ACHN (cell line): ENCODE results near the gene HMCN2.

Experiments
- DNase-seq: peaks from one replicate; pipeline ENCODE4 v3.0.0-alpha.2; 2015
- in situ Hi-C: cut with HindIII; loops from 2 replicates; pipeline ENCODE4 v1.10.0; 2017; ENCODE audit warnings: low sequenced_read_pairs, low pct_ligation_motif_present, low pct_unique_long_range_greater_than_20kb

HMCN2 gene

GRCh38 chr9:130459151-130459550, 193.6 kb downstream of the HMCN2 start:
- no peak for DNase-seq
- in situ Hi-C loops: no loop called here

- no peak for DNase-seq
- in situ Hi-C loops: no loop called here
Measured at GRCh38 chr9:130459941-130460669, 194.5 kb downstream of the HMCN2 start.

- peak; percentile 33 for DNase-seq
- in situ Hi-C loops: no loop called here
Measured at GRCh38 chr9:130461218-130461630, 195.7 kb downstream of the HMCN2 start.

- no peak for DNase-seq
- in situ Hi-C loops: no loop called here
Measured at GRCh38 chr9:130461731-130462130, 196.2 kb downstream of the HMCN2 start.

GRCh38 chr9:130462685-130463540, 197.4 kb downstream of the HMCN2 start:
- in situ Hi-C loops: no loop called here
- DNase-seq: no peak

- no peak for DNase-seq
- in situ Hi-C loops: no loop called here
Measured at GRCh38 chr9:130463763-130464745, 198.5 kb downstream of the HMCN2 start.

GRCh38 chr9:130465383-130466096, 200.0 kb downstream of the HMCN2 start:
- no peak for DNase-seq
- in situ Hi-C loops: no loop called here

- no peak for DNase-seq
- in situ Hi-C loops: no loop called here
Measured at GRCh38 chr9:130466537-130467217, 201.1 kb downstream of the HMCN2 start.

- in situ Hi-C loops: no loop called here
Measured at GRCh38 chr9:130467316-130467715, 201.8 kb downstream of the HMCN2 start.

GRCh38 chr9:130468566-130468965, 203.0 kb downstream of the HMCN2 start:
- DNase-seq: no peak
- in situ Hi-C loops: no loop called here

More at GRCh38 chr9:130467316-130467715, 201.8 kb downstream of the HMCN2 start:
- no peak for DNase-seq

- in situ Hi-C loops: no loop called here
- no peak for DNase-seq
Measured at GRCh38 chr9:130470269-130470668, 204.7 kb downstream of the HMCN2 start.

GRCh38 chr9:130470950-130471349, 205.4 kb downstream of the HMCN2 start:
- no peak for DNase-seq
- in situ Hi-C loops: no loop called here

GRCh38 chr9:130471411-130472183, 206.0 kb downstream of the HMCN2 start:
- in situ Hi-C loops: no loop called here
- DNase-seq: no peak

GRCh38 chr9:130472184-130472705, 206.7 kb downstream of the HMCN2 start:
- DNase-seq: no peak
- in situ Hi-C loops: no loop called here

- no peak for DNase-seq
- in situ Hi-C loops: no loop called here
Measured at GRCh38 chr9:130473009-130473408, 207.4 kb downstream of the HMCN2 start.

- DNase-seq: no peak
- in situ Hi-C loops: no loop called here
Measured at GRCh38 chr9:130473566-130473965, 208.0 kb downstream of the HMCN2 start.

GRCh38 chr9:130474106-130474505, 208.5 kb downstream of the HMCN2 start:
- DNase-seq: no peak
- in situ Hi-C loops: no loop called here
